ENCODE results near the gene SPIRE1.

DNA sequence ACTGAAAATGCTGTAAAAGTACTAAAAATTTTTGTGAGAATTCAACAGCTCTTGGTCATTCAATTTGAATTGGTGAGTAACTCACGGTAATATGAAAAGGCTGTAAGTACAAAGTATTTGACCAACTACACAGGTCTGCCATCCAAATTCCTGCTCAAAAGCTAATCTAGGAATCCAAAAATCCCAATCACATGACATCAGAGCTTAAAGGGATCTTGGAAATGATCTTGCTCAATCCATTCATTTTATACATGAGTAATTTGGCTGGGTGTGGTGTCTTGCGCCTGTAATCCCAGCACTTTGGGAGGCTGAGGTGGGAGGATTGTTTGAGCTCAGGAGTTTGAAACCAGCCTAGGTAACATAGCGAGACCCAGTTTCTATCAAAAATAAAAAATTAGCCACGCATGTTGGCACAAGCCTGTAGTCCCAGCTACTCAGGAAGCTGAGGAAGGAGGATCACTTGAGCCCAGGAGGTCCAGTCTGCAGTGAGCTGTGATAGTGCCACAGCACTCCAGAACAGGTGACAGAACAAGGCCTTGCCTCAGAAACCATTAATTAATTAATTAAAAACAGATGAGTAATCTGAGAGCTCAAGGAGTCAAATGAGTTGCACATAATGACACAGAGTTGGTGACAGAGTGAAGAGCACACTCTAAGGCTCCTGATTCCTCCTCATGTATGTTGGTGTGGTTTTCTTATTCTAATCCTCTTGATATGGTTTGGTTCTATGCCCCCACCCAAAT is 19.8 kb downstream of the SPIRE1 start:
- TF ChIP-seq, protein P1, sequence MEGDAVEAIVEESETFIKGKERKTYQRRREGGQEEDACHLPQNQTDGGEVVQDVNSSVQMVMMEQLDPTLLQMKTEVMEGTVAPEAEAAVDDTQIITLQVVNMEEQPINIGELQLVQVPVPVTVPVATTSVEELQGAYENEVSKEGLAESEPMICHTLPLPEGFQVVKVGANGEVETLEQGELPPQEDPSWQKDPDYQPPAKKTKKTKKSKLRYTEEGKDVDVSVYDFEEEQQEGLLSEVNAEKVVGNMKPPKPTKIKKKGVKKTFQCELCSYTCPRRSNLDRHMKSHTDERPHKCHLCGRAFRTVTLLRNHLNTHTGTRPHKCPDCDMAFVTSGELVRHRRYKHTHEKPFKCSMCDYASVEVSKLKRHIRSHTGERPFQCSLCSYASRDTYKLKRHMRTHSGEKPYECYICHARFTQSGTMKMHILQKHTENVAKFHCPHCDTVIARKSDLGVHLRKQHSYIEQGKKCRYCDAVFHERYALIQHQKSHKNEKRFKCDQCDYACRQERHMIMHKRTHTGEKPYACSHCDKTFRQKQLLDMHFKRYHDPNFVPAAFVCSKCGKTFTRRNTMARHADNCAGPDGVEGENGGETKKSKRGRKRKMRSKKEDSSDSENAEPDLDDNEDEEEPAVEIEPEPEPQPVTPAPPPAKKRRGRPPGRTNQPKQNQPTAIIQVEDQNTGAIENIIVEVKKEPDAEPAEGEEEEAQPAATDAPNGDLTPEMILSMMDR (IDR thresholded peaks at IDR 0.05): no peak
- no peak for TF ChIP-seq POLR2A (IDR thresholded peaks at IDR 0.05)

All from esophagus squamous epithelium (tissue), 4 donors.